Stimulated activated CD4-positive, alpha-beta T cell treated with anti-CD3 and anti-CD28 coated beads, Interleukin-2, amount 100 ng/mL, for 48 hours (primary cell): ENCODE measurements around the gene TCF19.
"Not testable (repeated sequence)": the region's sequence is repeated elsewhere in the genome, so short reads cannot be mapped to it uniquely, and the experiment has no call there.

Source experiments
- DNase-seq, 2 donors: peaks; one replicate each; pipeline ENCODE4 v3.0.0-alpha.2; 2020

Gene TCF19

GRCh38 chr6:31163922-31164321 lies 5.5 kb downstream of the TCF19 start:
- no peak for DNase-seq

- not testable (repeated sequence) for DNase-seq
Measured at GRCh38 chr6:31164475-31165063, 6.2 kb downstream of the TCF19 start.

- DNase-seq: not testable (repeated sequence)
Measured at GRCh38 chr6:31165064-31165832, 6.9 kb downstream of the TCF19 start.

GRCh38 chr6:31165986-31166385 lies 7.6 kb downstream of the TCF19 start:
- DNase-seq: no peak

- no peak for DNase-seq
Measured at GRCh38 chr6:31168606-31169005, 10.2 kb downstream of the TCF19 start.

- DNase-seq: no peak
Measured at GRCh38 chr6:31169123-31169857, 10.9 kb downstream of the TCF19 start.

- DNase-seq: not testable (repeated sequence)
Measured at GRCh38 chr6:31169858-31170599, 11.6 kb downstream of the TCF19 start.

GRCh38 chr6:31170600-31170881 lies 12.2 kb downstream of the TCF19 start, which contains the start of gene POU5F1:
Gene POU5F1, minus strand, starts transcription at chr6:31170682. Its CDS starts 62 bp downstream, at chr6:31170620.
- no peak for DNase-seq

GRCh38 chr6:31170987-31171671 lies 12.7 kb downstream of the TCF19 start:
- DNase-seq: no peak

- no peak for DNase-seq
Measured at GRCh38 chr6:31171931-31172905, 13.8 kb downstream of the TCF19 start.

GRCh38 chr6:31172973-31173384 lies 14.6 kb downstream of the TCF19 start:
- no peak for DNase-seq

- DNase-seq: no peak
Measured at GRCh38 chr6:31173406-31173805, 15.0 kb downstream of the TCF19 start.

- DNase-seq: no peak
Measured at GRCh38 chr6:31174378-31174777, 16.0 kb downstream of the TCF19 start.

- no peak for DNase-seq
Measured at GRCh38 chr6:31175971-31176370, 17.6 kb downstream of the TCF19 start.

- no peak for DNase-seq
Measured at GRCh38 chr6:31178143-31179041, 20.0 kb downstream of the TCF19 start.

GRCh38 chr6:31179042-31179386 lies 20.6 kb downstream of the TCF19 start:
- DNase-seq: no peak

GRCh38 chr6:31179896-31180295 lies 21.5 kb downstream of the TCF19 start:
- no peak for DNase-seq

GRCh38 chr6:31180500-31180899 lies 22.1 kb downstream of the TCF19 start:
- DNase-seq: peak; percentile 38 to 60

- DNase-seq: not testable (repeated sequence)
Measured at GRCh38 chr6:31183287-31183686, 24.9 kb downstream of the TCF19 start.

GRCh38 chr6:31183859-31184258 lies 25.5 kb downstream of the TCF19 start:
- not testable (repeated sequence) for DNase-seq
